ENCODE measurements around the gene ITGAL.

DNA sequence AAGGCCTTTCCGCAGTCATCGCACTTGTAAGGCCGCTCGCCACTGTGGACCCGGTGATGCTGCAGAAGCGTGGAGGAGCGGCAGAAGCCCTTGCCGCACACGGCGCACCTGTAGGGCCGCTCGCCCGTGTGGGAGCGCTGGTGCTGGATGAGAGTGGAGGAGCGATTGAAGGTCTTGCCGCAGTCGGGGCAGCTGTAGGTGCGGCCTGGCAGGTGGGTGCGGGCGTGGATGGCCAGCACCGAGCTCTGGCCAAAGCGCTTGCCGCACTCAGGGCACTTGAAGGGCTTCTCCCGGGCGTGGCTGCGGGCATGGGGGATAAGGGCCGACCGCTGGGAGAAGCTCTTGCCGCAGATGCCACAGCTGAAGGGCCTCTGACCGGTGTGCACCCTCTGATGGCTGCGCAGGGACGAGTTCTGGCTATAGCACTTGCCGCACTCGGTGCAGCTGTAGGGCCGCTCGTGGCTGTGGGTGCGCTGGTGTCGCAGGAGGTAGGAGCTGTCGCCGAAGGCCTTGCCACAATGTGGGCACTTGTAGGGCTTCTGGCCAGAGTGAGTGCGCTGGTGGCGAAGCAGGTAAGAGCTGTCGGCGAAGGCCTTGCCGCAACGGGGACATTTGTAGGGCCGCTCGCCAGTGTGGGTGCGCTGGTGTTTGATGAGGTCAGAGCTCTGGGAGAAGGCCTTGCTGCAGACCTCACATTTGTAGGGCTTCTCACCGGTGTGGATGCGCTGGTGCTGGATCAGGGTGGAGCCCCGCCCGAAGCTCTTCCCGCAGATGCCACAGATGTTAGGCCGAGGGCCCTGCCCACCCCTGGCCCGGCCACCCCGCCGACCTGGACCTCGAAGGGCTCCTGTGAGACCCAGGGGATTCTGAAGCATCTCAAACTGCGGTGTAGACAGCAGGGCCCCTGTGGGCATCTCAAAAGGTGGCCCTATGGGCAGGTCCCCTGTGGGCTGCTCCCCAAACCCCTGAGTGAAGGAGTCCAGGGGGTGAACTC lies 52.3 kb downstream of the ITGAL start:
- no peak for TF ChIP-seq TAF1 (conservative IDR thresholded peaks at IDR 0.05)
- TF ChIP-seq, protein P1, sequence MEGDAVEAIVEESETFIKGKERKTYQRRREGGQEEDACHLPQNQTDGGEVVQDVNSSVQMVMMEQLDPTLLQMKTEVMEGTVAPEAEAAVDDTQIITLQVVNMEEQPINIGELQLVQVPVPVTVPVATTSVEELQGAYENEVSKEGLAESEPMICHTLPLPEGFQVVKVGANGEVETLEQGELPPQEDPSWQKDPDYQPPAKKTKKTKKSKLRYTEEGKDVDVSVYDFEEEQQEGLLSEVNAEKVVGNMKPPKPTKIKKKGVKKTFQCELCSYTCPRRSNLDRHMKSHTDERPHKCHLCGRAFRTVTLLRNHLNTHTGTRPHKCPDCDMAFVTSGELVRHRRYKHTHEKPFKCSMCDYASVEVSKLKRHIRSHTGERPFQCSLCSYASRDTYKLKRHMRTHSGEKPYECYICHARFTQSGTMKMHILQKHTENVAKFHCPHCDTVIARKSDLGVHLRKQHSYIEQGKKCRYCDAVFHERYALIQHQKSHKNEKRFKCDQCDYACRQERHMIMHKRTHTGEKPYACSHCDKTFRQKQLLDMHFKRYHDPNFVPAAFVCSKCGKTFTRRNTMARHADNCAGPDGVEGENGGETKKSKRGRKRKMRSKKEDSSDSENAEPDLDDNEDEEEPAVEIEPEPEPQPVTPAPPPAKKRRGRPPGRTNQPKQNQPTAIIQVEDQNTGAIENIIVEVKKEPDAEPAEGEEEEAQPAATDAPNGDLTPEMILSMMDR (IDR thresholded peaks at IDR 0.05; ENCODE audit: low read depth, low read length, missing input control), result no peak
- TF ChIP-seq RAD21 (IDR thresholded peaks at IDR 0.05), result no peak
- TF ChIP-seq, protein P2, sequence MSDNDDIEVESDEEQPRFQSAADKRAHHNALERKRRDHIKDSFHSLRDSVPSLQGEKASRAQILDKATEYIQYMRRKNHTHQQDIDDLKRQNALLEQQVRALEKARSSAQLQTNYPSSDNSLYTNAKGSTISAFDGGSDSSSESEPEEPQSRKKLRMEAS (IDR thresholded peaks at IDR 0.05), result no peak
